ENCODE results near the gene GAL3ST2.

The GAL3ST2 gene

DNA sequence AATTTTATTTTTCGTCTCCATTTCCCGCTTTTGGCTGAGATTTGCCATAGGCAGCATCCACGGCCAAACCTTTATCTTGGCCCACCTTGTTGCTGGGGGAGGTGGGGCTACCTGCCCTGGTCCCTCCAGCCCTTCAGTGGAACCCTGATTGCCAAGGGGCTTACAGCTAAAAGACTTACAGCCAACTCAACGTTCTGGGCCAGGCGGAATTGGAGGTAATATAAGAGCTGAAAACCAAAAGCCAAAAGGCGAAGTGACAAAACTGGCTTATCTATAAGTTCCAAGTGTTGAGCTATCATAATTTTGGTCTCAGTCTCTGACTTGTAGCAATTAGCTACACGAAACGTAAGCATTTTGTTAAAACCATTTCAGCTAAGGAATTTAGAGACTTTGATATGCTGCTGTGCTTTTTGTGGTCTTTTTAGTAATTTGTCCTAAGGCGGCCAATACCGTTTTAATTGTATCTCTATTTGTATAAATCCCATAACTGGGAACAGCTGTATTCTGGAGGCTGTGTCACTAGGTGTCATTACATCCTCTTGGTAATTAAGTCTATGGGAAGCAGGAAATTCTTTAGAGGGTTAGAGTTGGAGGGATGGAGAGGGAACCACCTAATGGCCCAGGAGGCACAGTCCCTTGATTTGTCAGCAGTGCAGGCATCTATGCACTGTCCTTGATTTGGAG is 58.0 kb downstream of the GAL3ST2 start:
- TF ChIP-seq, protein P1, sequence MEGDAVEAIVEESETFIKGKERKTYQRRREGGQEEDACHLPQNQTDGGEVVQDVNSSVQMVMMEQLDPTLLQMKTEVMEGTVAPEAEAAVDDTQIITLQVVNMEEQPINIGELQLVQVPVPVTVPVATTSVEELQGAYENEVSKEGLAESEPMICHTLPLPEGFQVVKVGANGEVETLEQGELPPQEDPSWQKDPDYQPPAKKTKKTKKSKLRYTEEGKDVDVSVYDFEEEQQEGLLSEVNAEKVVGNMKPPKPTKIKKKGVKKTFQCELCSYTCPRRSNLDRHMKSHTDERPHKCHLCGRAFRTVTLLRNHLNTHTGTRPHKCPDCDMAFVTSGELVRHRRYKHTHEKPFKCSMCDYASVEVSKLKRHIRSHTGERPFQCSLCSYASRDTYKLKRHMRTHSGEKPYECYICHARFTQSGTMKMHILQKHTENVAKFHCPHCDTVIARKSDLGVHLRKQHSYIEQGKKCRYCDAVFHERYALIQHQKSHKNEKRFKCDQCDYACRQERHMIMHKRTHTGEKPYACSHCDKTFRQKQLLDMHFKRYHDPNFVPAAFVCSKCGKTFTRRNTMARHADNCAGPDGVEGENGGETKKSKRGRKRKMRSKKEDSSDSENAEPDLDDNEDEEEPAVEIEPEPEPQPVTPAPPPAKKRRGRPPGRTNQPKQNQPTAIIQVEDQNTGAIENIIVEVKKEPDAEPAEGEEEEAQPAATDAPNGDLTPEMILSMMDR (conservative IDR thresholded peaks at IDR 0.05; ENCODE audit: low read depth, low read length) = no peak
- DNase-seq (ENCODE audit: low read depth) = no peak
- H3K4me3 ChIP-seq (ENCODE audit: low read length) = no peak overlapping the region

DNA sequence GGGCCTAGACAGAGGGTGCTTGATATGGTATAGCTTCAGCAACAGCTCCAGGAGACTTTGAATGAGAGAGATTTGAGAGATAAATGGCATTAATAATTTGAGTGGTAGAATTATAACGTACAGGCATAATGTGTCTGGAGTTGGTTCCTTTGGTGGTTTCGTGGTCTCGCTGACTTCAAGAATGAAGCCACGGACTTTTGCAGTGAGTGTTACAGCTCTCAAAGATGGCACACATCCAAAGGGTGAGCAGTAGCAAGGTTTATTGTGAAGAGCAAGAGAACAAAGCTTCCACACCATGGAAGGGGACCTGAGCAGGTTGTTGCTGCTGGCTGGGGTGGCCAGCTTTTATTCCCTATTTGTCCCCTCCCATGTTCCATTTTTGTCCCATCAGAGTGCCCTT is 59.0 kb downstream of the GAL3ST2 start:
- TF ChIP-seq, protein P1 (conservative IDR thresholded peaks at IDR 0.05; ENCODE audit: low read depth, low read length) = no peak
- H3K4me3 ChIP-seq (ENCODE audit: low read length) = no peak overlapping the region
- no peak for DNase-seq (ENCODE audit: low read depth)

GRCh38 chr2:241836292-241836691 is 59.7 kb downstream of the GAL3ST2 start:
- no peak overlapping the region for H3K4me3 ChIP-seq (ENCODE audit: low read length)
- no peak for DNase-seq (ENCODE audit: low read depth)
- TF ChIP-seq, protein P1 (conservative IDR thresholded peaks at IDR 0.05; ENCODE audit: low read depth, low read length) = no peak

- TF ChIP-seq, protein P1 (conservative IDR thresholded peaks at IDR 0.05; ENCODE audit: low read depth, low read length) = no peak
- H3K4me3 ChIP-seq (ENCODE audit: low read length) = no peak overlapping the region
- DNase-seq (ENCODE audit: low read depth) = no peak
These were observed 60.8 kb downstream of the GAL3ST2 start for GRCh38 chr2:241837197-241837965.

DNA sequence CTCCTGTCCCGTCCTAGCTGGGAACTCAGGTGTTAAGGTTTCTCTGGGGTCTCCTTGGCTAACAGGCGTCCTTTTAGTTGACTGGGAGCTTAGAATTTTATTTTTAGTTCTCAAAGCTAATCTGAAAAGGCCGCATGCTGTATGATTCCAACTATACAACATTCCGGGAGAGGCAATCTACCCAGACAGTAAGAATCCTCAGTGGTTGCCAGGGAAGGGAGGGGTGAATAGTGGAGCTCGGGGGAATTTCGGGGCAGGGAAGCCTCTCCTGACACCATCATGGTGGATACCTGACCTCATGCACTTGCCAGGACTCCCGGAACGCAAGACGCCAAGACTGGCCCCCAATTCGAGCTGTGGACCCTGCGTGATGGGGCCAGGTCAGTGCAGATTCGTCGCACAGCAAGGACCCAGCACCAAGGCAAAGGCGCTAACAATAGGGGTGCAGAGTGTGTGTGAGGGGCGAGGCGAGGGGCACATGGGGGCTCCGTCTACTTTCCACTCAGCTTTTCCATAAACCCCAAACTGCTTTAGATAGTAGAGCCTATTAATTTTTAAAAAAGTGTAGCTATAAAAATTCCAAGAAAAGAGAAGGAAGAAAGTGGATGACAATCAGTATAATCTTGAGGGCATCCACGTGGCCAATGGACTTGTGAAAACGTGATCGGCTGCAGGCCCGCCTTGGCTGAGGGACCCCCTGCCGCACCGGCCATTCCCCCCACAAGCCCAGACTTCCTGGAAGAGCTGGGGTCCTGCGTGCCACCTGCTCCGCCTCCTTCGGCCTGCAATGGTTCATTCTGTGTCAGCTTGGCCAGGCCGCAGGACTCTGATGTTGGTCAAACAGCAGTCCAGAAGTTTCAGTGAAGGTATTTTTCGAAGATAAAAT is 64.8 kb downstream of the GAL3ST2 start:
- no peak overlapping the region for H3K4me3 ChIP-seq (ENCODE audit: low read length)
- TF ChIP-seq, protein P1 (conservative IDR thresholded peaks at IDR 0.05; ENCODE audit: low read depth, low read length) = no peak
- no peak for DNase-seq (ENCODE audit: low read depth)

GRCh38 chr2:241842067-241842415 is 65.4 kb downstream of the GAL3ST2 start:
- H3K4me3 ChIP-seq (ENCODE audit: low read length) = no peak overlapping the region
- no peak for DNase-seq (ENCODE audit: low read depth)
- TF ChIP-seq, protein P1 (conservative IDR thresholded peaks at IDR 0.05; ENCODE audit: low read depth, low read length) = no peak

Measured in retinal pigment epithelial cell (primary cell).